GM20431 (cell line): ENCODE measurements around the gene SBNO2.

Source experiments
- in situ Hi-C: fragments of 300-500 bp; cut with MseI, MboI; formaldehyde crosslinking; loops from one replicate; pipeline ENCODE4 v1.15.0; 2020; ENCODE audit warnings: low sequenced_read_pairs; ENCODE audit not compliant: unreplicated experiment

Gene SBNO2, protein sequence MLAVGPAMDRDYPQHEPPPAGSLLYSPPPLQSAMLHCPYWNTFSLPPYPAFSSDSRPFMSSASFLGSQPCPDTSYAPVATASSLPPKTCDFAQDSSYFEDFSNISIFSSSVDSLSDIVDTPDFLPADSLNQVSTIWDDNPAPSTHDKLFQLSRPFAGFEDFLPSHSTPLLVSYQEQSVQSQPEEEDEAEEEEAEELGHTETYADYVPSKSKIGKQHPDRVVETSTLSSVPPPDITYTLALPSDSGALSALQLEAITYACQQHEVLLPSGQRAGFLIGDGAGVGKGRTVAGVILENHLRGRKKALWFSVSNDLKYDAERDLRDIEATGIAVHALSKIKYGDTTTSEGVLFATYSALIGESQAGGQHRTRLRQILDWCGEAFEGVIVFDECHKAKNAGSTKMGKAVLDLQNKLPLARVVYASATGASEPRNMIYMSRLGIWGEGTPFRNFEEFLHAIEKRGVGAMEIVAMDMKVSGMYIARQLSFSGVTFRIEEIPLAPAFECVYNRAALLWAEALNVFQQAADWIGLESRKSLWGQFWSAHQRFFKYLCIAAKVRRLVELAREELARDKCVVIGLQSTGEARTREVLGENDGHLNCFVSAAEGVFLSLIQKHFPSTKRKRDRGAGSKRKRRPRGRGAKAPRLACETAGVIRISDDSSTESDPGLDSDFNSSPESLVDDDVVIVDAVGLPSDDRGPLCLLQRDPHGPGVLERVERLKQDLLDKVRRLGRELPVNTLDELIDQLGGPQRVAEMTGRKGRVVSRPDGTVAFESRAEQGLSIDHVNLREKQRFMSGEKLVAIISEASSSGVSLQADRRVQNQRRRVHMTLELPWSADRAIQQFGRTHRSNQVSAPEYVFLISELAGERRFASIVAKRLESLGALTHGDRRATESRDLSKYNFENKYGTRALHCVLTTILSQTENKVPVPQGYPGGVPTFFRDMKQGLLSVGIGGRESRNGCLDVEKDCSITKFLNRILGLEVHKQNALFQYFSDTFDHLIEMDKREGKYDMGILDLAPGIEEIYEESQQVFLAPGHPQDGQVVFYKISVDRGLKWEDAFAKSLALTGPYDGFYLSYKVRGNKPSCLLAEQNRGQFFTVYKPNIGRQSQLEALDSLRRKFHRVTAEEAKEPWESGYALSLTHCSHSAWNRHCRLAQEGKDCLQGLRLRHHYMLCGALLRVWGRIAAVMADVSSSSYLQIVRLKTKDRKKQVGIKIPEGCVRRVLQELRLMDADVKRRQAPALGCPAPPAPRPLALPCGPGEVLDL (N-terminal part only)

DNA sequence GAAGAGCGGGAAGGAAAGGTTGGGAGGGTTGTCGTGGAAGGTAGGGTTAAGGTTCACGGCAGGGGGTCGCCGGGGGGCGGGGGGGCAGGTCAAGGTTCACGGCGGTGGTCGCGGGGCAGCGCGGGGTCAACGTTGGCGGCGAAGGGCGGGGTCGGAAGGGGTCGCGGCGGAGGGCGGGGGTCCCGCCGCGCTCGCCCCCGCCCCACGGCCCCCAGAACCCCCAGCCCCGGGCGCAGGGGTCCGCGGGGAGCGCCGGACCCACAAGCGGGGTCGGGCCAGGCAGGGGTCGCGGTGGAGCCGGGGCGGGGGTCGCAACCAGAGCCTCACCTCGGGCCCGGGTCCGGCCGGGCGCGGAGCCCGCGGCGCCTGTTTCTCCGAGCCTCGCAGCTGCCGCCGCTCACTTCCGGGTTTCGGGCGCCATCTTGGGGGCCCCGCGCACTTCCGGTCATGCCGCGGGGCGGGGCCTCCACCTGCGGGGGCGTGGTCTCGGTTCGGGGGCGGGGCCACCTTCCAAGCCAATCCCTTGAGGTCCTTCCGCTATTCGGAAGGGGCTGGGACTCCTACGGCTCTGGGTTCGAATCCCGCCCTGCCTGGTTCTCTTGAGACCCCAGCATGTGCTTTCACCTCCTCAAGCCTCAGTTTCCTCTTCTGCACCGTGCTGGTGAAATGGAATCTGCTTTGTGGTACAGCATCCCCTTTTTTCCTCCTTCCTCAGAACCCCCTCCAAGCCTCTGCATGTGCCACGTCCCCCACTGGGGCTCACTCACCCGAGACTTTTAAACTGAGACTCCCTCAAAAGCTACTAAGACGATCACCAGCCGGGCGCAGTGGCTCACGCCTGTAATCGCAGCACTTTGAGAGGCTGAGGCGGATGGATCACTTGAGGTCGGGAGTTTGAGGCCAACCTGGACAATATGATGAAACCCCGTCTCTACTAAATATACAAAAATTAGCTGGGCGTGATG is at the start of gene SBNO2:
TSS of gene SBNO2 (minus strand) at position 424 of the 965 bp plus-strand sequence. CDS start 19,992 bp downstream, outside the sequence.
- in situ Hi-C loops: no loop called here

DNA sequence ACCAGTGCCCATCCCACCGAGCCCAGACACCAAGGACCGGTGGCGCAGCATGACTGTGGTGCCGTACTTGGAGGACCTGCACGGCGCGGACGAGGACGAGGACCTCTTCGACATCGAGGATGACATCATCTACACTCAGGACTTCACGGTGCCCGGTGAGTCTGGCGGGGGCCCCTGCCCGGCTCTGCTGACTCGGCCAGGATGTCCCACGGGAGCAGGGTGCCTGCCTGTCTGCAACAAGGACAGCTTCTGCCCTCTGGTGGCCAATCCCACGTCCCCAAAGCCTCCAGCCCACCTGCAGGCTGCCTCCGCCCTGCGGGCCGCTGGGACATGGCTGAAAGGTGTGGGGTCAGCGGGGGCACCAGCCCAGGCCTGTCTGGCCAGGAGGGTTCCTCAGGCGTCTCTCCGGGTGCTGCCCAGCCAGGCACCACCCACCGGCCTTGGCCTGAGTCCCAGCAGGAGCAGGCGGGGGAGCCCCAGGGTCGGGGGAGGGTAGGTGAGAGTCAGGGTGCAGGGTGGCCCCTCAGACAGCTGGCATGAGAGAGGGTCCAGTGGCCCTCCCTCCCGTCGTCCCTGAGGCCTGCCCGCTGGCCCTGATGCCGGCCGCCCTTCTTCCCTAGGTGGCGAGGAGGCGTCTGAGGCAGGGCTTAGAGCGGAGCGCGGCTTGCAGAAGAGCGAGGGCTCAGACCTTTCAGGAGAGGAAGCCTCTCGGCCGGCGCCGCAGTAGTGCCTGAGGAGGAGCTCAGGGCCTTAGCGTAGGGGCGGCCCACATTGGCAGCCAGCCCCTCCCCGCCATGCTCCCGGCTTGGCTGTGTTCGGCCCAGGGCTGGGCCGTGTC is 49.2 kb upstream of the SBNO2 start:
- in situ Hi-C loops: no loop called here

DNA sequence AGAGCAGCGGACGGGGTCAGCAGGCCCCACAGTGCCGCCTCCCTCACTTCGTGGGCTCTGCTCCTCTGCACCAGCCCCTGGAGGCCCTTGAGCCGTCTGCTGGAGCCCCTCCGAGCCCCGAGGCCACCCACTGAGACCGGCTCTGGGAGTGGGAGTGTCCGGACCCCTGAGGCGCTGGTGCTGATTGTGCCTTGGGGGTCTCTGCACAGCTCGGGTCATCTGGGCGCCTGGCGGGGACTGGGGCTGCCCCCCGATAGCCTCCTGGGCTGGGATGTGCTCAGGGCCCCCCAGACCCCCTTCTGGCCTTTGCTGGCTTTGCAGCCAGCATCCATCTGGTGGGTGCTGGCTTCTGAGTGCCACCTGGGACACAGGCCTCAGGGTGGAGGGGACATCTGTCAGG is 48.3 kb upstream of the SBNO2 start:
- in situ Hi-C loops: no loop called here

DNA sequence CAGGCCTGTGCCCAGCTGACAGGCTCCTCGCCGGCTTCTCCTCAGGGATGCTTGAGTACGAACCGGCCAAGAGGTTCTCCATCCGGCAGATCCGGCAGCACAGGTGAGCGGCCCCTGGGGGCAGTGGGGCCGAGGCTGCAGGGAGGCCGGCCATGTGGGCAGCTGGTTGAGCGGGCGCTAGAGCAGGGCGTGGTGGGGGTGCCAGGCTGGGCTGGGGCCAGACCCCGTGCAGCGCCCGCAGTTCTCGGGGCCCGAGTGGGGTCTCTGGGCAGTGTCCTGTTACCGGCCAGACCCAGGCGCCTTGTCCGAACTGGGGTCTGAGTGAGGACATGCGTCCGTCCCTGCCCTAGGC is 47.8 kb upstream of the SBNO2 start:
- in situ Hi-C loops: no loop called here

DNA sequence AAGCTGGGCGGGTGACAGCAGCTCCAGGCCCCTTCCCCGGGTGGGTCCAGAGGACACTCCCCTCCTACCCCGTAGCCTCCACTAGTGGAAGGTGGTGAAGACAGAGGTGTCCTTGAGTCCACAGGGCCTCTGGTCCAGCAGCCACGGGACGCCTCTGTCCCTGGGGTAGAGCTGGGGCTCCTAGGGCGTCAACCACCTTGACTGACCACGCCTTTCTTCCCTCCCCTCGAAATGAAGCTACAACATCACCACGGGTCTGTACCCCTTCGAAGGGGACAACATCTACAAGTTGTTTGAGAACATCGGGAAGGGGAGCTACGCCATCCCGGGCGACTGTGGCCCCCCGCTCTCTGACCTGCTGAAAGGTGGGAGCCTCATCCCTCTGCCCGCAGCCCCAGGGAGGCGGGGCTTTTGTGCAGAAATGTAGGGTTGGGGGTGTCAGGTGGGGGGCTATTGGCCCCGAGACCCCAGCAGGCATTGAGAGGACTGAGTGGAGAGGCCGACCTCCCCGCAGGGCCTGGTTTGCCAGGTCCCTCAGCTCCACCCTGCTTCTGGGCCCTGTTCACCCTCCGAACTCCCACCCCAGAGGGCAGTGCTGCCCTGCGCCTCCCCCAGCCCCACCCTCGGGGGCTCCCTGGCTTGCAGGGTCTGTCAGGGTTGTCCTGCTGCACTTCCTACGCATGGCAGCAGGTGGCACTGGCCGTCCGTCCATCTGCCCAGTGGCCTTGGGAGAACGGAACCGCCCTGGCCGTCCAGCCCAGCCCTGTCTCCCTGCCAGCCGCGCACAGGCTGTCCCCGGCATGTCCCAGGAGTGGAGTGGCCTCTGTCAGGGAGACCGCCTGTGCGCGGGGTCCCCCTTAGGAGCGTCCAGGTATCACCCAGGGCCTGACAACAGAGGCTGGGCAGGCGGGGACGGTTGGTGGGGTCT is 47.2 kb upstream of the SBNO2 start:
- in situ Hi-C loops: no loop called here

DNA sequence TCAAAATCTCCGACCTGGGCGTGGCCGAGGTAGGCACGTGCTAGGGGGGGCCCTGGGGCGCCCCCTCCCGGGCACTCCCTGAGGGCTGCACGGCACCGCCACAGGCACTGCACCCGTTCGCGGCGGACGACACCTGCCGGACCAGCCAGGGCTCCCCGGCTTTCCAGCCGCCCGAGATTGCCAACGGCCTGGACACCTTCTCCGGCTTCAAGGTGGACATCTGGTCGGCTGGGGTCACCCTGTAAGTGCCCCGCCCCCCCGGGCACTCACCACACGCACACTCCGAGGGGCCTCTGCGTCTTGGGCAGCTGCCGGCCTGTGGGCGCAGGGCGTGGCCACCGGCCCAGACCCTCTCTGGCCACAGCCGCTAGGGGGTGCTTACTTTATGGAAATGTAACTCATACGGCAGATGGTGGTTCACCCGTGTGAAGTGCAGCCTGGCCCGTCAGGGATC is 46.4 kb upstream of the SBNO2 start:
- in situ Hi-C loops: no loop called here

DNA sequence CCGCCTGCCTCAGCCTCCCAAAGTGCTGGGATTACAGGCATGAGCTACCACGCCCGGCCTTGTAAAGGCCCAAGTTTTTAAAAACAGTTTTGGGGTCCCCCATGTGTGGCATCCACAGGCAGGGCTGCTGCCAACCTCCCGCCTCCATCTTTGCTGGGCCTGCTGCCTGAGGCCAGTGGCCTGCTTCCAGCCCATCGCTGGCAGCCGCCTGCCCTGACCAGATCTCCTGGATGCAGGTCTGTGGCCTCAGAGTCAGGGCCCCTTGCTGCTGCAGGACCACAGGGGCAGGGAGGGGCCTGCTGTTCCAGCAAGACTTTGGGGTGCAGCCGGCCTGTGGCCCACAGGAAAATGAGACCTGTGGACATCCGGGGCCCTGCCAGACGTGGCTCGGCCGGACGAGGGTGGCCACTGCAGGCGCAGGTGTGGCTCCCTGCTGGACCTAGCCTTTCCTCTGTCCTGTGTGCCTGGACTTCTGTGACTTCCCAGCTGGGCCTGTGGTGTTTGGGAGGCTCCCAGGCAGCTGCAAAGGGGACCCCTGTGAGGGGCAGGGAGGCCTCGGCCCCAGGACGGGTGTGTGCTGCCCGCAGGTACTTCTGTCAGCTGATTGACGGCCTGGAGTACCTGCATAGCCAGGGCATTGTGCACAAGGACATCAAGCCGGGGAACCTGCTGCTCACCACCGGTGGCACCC is 45.9 kb upstream of the SBNO2 start:
- in situ Hi-C loops: no loop called here

DNA sequence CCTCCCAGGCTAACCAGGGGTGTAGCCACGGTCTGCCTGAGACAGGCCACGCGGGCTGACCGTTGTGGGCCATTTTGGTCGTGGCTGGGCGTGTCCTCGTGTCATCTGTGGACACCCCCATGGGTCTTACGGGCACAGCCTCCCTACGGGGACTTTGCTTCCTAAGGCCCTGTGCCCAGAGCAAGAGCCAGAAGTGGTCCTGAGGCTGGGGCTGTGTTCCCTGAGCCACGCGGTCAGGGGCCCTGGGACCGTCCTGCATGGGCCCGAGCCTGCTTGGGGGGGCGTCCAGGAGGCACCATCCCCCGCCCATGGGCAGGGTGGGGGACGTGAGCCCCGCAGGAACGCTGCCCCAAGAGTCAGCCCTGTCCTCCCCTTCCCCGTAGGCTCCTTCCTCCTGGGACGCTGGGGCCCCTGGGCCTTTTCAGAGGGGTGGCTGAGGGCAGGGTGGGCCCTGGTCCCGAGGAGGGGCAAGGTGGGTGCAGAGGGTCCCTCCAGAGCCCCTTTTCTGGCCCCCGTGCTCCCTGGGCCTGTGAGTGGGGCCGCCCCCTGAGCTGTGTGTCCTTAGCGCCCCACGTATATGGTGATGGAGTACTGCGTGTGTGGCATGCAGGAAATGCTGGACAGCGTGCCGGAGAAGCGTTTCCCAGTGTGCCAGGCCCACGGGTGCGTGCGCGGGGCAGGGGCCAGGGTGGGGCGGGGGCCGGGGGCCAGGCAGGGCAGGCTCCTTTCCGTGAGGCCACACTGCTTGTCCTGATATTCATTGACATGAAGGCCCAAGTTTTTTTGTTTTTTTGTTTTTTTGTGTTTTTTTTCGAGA is 44.9 kb upstream of the SBNO2 start:
- in situ Hi-C loops: no loop called here

DNA sequence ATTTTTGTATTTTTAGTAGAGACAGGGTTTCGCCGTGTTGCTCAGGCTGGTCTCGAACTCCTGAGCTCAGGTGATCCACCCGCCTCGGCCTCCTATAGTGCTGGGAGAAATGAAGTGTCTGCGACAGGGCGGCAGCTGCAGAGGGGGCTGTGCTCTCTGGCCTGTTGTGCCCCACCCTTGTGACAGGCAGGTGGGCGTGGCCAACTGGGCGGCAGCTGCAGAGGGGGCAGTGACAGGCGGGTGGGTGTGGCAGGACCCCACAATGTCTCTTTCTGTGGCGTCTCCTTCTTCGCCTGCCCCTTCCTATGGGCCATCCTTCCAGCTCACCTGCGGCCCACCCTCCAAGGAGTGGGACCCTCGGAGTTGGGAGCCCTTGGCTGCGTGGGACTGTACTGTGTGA is 43.3 kb upstream of the SBNO2 start:
- in situ Hi-C loops: no loop called here

DNA sequence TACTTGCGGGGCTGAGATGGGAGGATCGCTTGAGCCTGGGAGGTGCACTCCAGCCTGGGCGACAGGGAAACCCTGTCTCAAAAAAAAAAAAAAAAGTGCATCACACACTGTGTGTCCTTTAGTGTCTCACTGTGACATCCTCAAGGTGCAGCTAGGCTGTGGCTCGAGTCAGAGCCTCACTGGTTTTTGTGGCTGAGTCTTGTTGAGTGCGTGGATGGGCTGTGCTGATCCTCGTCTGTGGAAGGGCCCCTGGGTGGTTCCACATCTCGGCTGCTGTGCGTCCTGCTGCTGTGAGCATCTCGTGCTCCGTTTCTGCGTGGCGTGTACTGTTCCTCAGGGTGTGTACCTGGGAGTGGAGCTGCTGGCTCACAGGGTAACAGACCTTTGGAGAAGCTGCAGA is 42.7 kb upstream of the SBNO2 start:
- in situ Hi-C loops: no loop called here

DNA sequence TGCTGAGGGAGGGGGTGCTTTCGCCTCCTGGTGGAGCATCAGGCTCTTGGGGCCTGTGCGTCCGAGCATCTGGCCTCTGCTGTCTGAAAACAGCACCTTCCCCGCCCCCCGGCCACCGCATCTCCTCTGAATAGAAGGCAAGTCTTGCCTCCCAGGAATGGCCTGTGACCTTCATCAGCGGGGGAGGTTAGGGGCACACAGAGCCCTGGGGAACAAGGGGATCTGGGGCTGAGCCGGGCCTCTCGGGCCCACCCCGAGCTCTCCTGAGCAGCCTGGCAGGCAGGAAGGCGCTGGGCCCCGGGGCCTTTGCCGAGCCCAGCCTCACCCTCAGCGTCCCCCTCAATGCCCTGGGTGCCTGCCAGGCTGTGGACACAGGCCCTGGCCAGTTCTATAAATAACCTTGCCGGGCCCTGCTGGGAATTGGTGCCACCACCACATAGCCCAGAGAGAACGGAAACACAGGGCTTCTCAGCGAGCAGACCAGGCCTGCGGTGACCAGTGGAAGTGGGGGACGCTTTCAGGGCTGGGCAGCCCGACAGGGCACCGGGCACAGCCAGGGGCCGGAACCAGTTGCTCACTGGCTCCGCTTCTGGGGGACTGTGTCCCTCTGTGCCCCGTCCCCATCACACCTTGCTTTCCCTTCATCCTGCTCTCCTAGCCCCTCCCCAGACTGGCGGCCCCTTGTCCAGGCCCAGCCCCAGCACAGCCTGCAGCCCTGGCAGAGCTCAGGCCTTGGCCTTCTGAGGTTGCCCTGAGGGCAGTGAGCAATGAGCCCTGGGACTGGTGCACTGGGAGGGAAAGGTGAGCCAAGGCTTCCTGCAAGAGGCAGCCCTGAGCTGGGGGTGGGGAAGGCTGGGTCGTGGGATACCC is 41.0 kb upstream of the SBNO2 start:
- in situ Hi-C loops: no loop called here

DNA sequence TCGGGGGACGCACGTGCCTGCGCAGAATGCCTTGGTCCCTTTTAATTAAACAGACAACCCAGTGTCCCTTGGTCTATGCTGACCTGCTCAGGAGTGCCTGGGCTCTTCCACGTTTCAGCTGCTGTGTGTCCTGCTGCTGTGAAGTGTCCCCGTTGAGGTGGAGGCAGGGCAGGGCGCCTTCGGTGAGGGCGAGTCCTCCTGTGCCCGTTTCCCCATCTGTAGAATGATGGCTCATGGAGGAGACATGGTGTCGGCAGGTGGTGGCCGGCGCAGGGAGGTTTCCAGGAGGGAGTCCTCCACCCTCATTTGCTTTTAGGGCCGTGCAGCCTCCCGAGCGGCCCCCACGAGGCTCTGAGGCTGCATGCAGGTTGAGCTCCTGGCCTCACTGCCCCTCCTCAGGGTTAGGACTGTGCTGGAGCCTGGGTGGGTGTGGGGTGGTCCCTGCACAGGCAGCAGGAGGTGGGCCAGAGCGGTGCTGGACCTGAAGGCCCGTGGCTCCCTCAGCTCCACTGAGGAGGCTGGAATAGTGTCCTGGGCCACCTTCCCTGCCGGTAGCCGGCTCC is 40.3 kb upstream of the SBNO2 start:
- in situ Hi-C loops: no loop called here

DNA sequence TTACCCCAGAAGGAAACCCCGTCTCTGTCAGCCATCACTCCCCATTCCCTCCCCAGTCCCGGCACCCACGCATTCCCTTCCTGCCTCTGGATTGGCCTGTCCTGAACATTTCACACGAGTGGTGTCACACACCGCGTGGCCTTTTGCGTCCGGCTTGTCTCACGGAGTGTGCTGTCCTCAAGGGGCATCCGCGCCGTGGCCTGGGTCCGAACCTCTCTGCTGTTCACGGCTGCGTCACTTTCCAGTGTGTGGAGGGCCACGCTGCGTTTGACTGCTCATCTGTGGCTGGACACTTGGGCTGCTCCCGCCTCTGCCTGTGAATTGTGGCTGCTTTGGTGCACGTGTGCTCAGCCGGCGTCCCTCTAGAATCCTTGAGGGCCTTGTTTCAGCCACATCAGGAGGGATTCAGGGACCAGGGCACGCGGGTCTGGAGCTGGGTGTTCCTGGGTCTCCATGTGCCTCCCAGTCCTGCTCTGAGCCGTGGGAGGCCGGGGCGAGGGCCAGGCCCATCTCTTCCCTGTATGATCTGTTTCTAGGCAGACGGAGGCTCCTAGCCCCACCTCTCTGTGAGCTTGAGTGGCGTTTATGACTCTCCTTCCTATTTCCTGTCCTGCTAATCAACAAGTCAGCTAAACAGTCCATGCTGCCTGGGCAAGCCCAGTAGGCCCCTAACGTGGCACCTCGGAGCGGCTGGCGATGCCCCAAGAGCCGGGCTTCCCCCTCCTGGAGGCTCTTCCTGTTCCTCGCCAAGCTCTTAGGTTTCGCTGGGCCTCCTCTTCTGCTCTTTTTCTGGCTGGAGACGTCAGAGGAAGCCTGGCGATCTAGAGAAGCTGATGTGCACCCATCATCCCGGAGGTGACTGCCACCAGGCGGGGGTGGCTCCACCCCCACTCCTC is 39.6 kb upstream of the SBNO2 start:
- in situ Hi-C loops: no loop called here
